ENCODE data around the gene CIT. TPM values are rescaled to one million over a fixed set of nuclear protein-coding genes. Genes with fewer than 3 reads are reported as not detected.

CIT gene
- total and polyA plus RNA-seq, 9 of the 15 experiments (the other 6 are each of a cell fraction or from before 2014, with no cell fraction given) = 1.1 to 46.7 (median 21.3) TPM

GRCh38 chr12:119751961-119752360, 125.2 kb downstream of the CIT start:
- Histone ChIP-seq H3K4me1 (replicated peaks in 1 of 2; ENCODE audit: control insufficient read depth in 2 of 2, insufficient read depth in 2 of 2, low read length in 2 of 2) (peaks cover 0 to 3% of the 10 kb centered on the region in 2 experiments; a peak in 1 of 5 replicates), H3K27me3 (ENCODE audit: control insufficient read depth in 2 of 2, insufficient read depth in 2 of 2, low read length in 2 of 2) (no peaks in the 10 kb centered on the region), H3K27ac (ENCODE audit: extremely low read depth, low read depth, low read length) (no peak overlapping the region), H3K9me3 (replicated peaks; ENCODE audit: control insufficient read depth, insufficient read depth, low read depth, low read length) (no peaks in the 10 kb centered on the region), H3K9me1 (ENCODE audit: control insufficient read depth, insufficient read depth, low read length) (no peaks in the 10 kb centered on the region), H2AFZ (ENCODE audit: low read depth, low read length) (no peak overlapping the region), H3K9ac (ENCODE audit: insufficient read depth in 1 of 2, low read depth in 2 of 2, low read length in 2 of 2) (0 out of 4 replicates have a peak overlapping the region, but pooled peaks of 1 of the 2 experiments have one; percentile 31), H4K20me1 (replicated peaks; ENCODE audit: control insufficient read depth, insufficient read depth, low read length) (no peaks in the 10 kb centered on the region; the same call in 1 of the 2 replicates), H3K79me2 (ENCODE audit: control insufficient read depth, insufficient read depth, low read length) (no peaks in the 10 kb centered on the region), H3K4me2 (ENCODE audit: insufficient read depth, low read length) (no peak overlapping the region), H3K4me3 (no peak overlapping the region), H3K36me3 (ENCODE audit: control insufficient read depth, insufficient read depth, low read length) (peaks cover 71% of the 10 kb centered on the region)
- BruUV-seq (replicated peaks) = no TSS peak
- FAIRE-seq (no peak), ATAC-seq (no peak), DNase-seq (ENCODE audit: extremely low read depth in 1 of 4, low spot score in 3 of 4) (no peak)
- intact Hi-C loops (cut with micrococcal nuclease) (no loop called here), in situ Hi-C loops (cut with MboI) (no loop called here)
- TF ChIP-seq PHF8 (IDR thresholded peaks at IDR 0.05; ENCODE audit: borderline replicate concordance, low read length) = no peak
- no peak for TF ChIP-seq TAF1 (IDR thresholded peaks at IDR 0.05; ENCODE audit: control insufficient read depth, extremely low read depth, insufficient read depth, low read length, severe bottlenecking)
- TF ChIP-seq RFX7 (CRISPR knock-in tag; IDR thresholded peaks at IDR 0.05) = no peak
- TF ChIP-seq ZZZ3 (IDR thresholded peaks at IDR 0.05) = no peak
- no peak for TF ChIP-seq ARHGAP35 (IDR thresholded peaks at IDR 0.05; ENCODE audit: partially characterized antibody)
- no peak for TF ChIP-seq NCOA2 (IDR thresholded peaks at IDR 0.05; ENCODE audit: partially characterized antibody in 2 of 2)
- TF ChIP-seq GATA2 (CRISPR knock-in tag; IDR thresholded peaks at IDR 0.05) = no peak
- no peak for TF ChIP-seq CHCHD3 (CRISPR knock-in tag; IDR thresholded peaks at IDR 0.05)
- TF ChIP-seq ZNF707 (CRISPR knock-in tag; conservative IDR thresholded peaks at IDR 0.05) = no peak
- TF ChIP-seq ZNF668 (CRISPR knock-in tag; IDR thresholded peaks at IDR 0.05) = no peak
- ChIA-PET POLR2A (no interaction called here), CTCF (ENCODE audit: low intra/inter-chr PET ratio) (no interaction called here)
- 90% methylated on average over 9 of the region's 9 CpGs for WGBS (ENCODE audit: insufficient coverage, low coverage, missing lambda C conversion rate)

All from K562 (cell line).